ENCODE results near the gene FOXS1.

Gene FOXS1

GRCh38 chr20:31827059-31827458 is 18.3 kb downstream of the FOXS1 start:
- Histone ChIP-seq H3K9me3 (ENCODE audit: control insufficient read depth, low read length) (no peaks in the 10 kb centered on the region), H3K27me3 (replicated peaks; ENCODE audit: control insufficient read depth, insufficient read depth, low read length) (peaks cover 79% of the 10 kb centered on the region), H3K9ac (ENCODE audit: low read length) (no peak overlapping the region), H3K4me1 (ENCODE audit: control insufficient read depth, insufficient read depth, low read length) (no peaks in the 10 kb centered on the region), H3K36me3 (ENCODE audit: control insufficient read depth, insufficient read depth, low read length, severe bottlenecking) (no peaks in the 10 kb centered on the region), H3K4me3 (ENCODE audit: low read length) (no peak overlapping the region)
- DNase-seq (ENCODE audit: low read depth): no peak

GRCh38 chr20:31826074-31826473 is 19.3 kb downstream of the FOXS1 start:
- Histone ChIP-seq H3K36me3 (ENCODE audit: control insufficient read depth, insufficient read depth, low read length, severe bottlenecking) (no peaks in the 10 kb centered on the region), H3K27me3 (replicated peaks; ENCODE audit: control insufficient read depth, insufficient read depth, low read length) (peaks cover 72% of the 10 kb centered on the region), H3K4me1 (ENCODE audit: control insufficient read depth, insufficient read depth, low read length) (no peaks in the 10 kb centered on the region), H3K9ac (ENCODE audit: low read length) (no peak overlapping the region), H3K4me3 (ENCODE audit: low read length) (no peak overlapping the region), H3K9me3 (ENCODE audit: control insufficient read depth, low read length) (no peaks in the 10 kb centered on the region)
- DNase-seq (ENCODE audit: low read depth): no peak

- Histone ChIP-seq H3K27me3 (replicated peaks; ENCODE audit: control insufficient read depth, insufficient read depth, low read length) (peaks cover 71% of the 10 kb centered on the region), H3K9me3 (ENCODE audit: control insufficient read depth, low read length) (no peaks in the 10 kb centered on the region), H3K4me1 (ENCODE audit: control insufficient read depth, insufficient read depth, low read length) (no peaks in the 10 kb centered on the region), H3K4me3 (ENCODE audit: low read length) (no peak overlapping the region), H3K36me3 (ENCODE audit: control insufficient read depth, insufficient read depth, low read length, severe bottlenecking) (no peaks in the 10 kb centered on the region), H3K9ac (ENCODE audit: low read length) (no peak overlapping the region)
- DNase-seq (ENCODE audit: low read depth): no peak
These were observed 20.7 kb downstream of the FOXS1 start for GRCh38 chr20:31824554-31825313.

- Histone ChIP-seq H3K4me1 (ENCODE audit: control insufficient read depth, insufficient read depth, low read length) (no peaks in the 10 kb centered on the region), H3K36me3 (ENCODE audit: control insufficient read depth, insufficient read depth, low read length, severe bottlenecking) (no peaks in the 10 kb centered on the region), H3K9ac (ENCODE audit: low read length) (no peak overlapping the region), H3K4me3 (ENCODE audit: low read length) (no peak overlapping the region), H3K27me3 (replicated peaks; ENCODE audit: control insufficient read depth, insufficient read depth, low read length) (peaks cover 67% of the 10 kb centered on the region), H3K9me3 (ENCODE audit: control insufficient read depth, low read length) (no peaks in the 10 kb centered on the region)
- no peak for DNase-seq (ENCODE audit: low read depth)
These were observed 21.3 kb downstream of the FOXS1 start for GRCh38 chr20:31824125-31824485.

- no peak overlapping the region for H3K9ac ChIP-seq (ENCODE audit: low read length)
- H3K4me1 ChIP-seq (ENCODE audit: control insufficient read depth, insufficient read depth, low read length): no peaks in the 10 kb centered on the region
- H3K4me3 ChIP-seq (ENCODE audit: low read length): no peak overlapping the region
- DNase-seq (ENCODE audit: low read depth): no peak
- no peaks in the 10 kb centered on the region for H3K36me3 ChIP-seq (ENCODE audit: control insufficient read depth, insufficient read depth, low read length, severe bottlenecking)
- peaks cover 65% of the 10 kb centered on the region for H3K27me3 ChIP-seq (replicated peaks; ENCODE audit: control insufficient read depth, insufficient read depth, low read length)
- no peaks in the 10 kb centered on the region for H3K9me3 ChIP-seq (ENCODE audit: control insufficient read depth, low read length)
These were observed 21.9 kb downstream of the FOXS1 start for GRCh38 chr20:31823360-31824124.

- peak; percentile 82 for DNase-seq (ENCODE audit: low read depth)
- Histone ChIP-seq H3K4me3 (ENCODE audit: low read length) (no peak overlapping the region), H3K9ac (ENCODE audit: low read length) (no peak overlapping the region), H3K27me3 (replicated peaks; ENCODE audit: control insufficient read depth, insufficient read depth, low read length) (peaks cover 60% of the 10 kb centered on the region), H3K4me1 (ENCODE audit: control insufficient read depth, insufficient read depth, low read length) (no peaks in the 10 kb centered on the region), H3K9me3 (ENCODE audit: control insufficient read depth, low read length) (no peaks in the 10 kb centered on the region), H3K36me3 (ENCODE audit: control insufficient read depth, insufficient read depth, low read length, severe bottlenecking) (no peaks in the 10 kb centered on the region)
These were observed 22.7 kb downstream of the FOXS1 start for GRCh38 chr20:31822421-31823330.

GRCh38 chr20:31821427-31821826 is 24.0 kb downstream of the FOXS1 start:
- Histone ChIP-seq H3K4me3 (ENCODE audit: low read length) (no peak overlapping the region), H3K36me3 (ENCODE audit: control insufficient read depth, insufficient read depth, low read length, severe bottlenecking) (no peaks in the 10 kb centered on the region), H3K27me3 (replicated peaks; ENCODE audit: control insufficient read depth, insufficient read depth, low read length) (peaks cover 61% of the 10 kb centered on the region), H3K9me3 (ENCODE audit: control insufficient read depth, low read length) (no peaks in the 10 kb centered on the region), H3K9ac (ENCODE audit: low read length) (no peak overlapping the region), H3K4me1 (ENCODE audit: control insufficient read depth, insufficient read depth, low read length) (no peaks in the 10 kb centered on the region)
- no peak for DNase-seq (ENCODE audit: low read depth)

GRCh38 chr20:31820228-31820627 is 25.2 kb downstream of the FOXS1 start:
- Histone ChIP-seq H3K9me3 (ENCODE audit: control insufficient read depth, low read length) (no peaks in the 10 kb centered on the region), H3K4me3 (ENCODE audit: low read length) (no peak overlapping the region), H3K9ac (ENCODE audit: low read length) (no peak overlapping the region), H3K4me1 (ENCODE audit: control insufficient read depth, insufficient read depth, low read length) (peaks cover 8% of the 10 kb centered on the region), H3K36me3 (ENCODE audit: control insufficient read depth, insufficient read depth, low read length, severe bottlenecking) (no peaks in the 10 kb centered on the region), H3K27me3 (replicated peaks; ENCODE audit: control insufficient read depth, insufficient read depth, low read length) (peaks cover 50% of the 10 kb centered on the region)
- DNase-seq (ENCODE audit: low read depth): no peak

GRCh38 chr20:31819083-31819784 is 26.2 kb downstream of the FOXS1 start, which contains the start of gene MYLK2:
MYLK2 (plus strand) TSS chr20:31819356; CDS start chr20:31819581, 225 bp downstream.
- peaks cover 15% of the 10 kb centered on the region for H3K4me1 ChIP-seq (ENCODE audit: control insufficient read depth, insufficient read depth, low read length)
- no peak for DNase-seq (ENCODE audit: low read depth)
- peaks cover 40% of the 10 kb centered on the region for H3K27me3 ChIP-seq (replicated peaks; ENCODE audit: control insufficient read depth, insufficient read depth, low read length)
- H3K4me3 ChIP-seq (ENCODE audit: low read length): no peak within 1 kb of the TSS
- H3K9ac ChIP-seq (ENCODE audit: low read length): no peak within 1 kb of the TSS
- H3K9me3 ChIP-seq (ENCODE audit: control insufficient read depth, low read length): no peaks in the 10 kb centered on the region
- no peaks in the 10 kb centered on the region for H3K36me3 ChIP-seq (ENCODE audit: control insufficient read depth, insufficient read depth, low read length, severe bottlenecking)

GRCh38 chr20:31818376-31818908 is 27.0 kb downstream of the FOXS1 start:
- no peak overlapping the region for H3K4me3 ChIP-seq (ENCODE audit: low read length)
- H3K27me3 ChIP-seq (replicated peaks; ENCODE audit: control insufficient read depth, insufficient read depth, low read length): peaks cover 32% of the 10 kb centered on the region
- no peak for DNase-seq (ENCODE audit: low read depth)

More at GRCh38 chr20:31818376-31818908, 27.0 kb downstream of the FOXS1 start:
- no peaks in the 10 kb centered on the region for H3K36me3 ChIP-seq (ENCODE audit: control insufficient read depth, insufficient read depth, low read length, severe bottlenecking)
- H3K4me1 ChIP-seq (ENCODE audit: control insufficient read depth, insufficient read depth, low read length): peaks cover 15% of the 10 kb centered on the region
- no peak overlapping the region for H3K9ac ChIP-seq (ENCODE audit: low read length)
- H3K9me3 ChIP-seq (ENCODE audit: control insufficient read depth, low read length): no peaks in the 10 kb centered on the region
